ENCODE measurements around the gene RASGRF1.
A peak's percentile ranks its signal among the peaks of the same experiment; 100 is the strongest.

Gene RASGRF1

DNA sequence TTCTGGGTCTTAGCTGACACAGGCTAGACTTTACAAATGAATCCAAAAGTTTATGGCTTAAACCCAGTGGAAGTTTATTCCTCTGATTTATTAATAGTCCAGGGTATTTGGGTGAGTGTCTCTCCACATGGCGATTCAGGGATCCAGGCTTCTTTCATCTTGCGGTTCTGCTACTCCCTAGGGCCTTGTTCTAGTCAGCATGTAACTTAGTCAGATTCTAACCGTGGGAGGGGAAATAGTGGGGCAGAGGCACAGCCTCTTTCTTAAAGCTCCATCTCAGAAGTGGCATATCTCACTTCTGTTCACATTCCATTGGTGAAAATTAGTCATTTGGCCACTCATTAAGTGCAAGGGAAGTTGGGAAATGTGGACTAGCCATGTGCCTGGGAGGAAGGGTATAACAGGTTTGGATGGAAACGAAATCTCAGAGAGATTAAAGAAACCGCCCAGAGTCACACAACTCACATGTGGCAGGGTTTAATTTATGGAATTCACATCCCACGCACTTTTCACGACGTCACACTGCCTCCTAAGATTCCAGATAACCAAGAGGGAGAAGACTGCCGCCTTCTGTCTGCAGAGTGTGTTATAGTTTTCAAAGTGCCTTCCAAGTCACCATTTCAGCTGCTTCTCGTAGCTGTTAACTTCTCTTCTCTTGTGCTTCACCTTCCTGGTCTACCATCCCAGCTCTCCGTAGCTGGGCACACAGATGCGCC lies 11.4 kb upstream of the RASGRF1 start:
- no peak overlapping the region for H3K4me3 ChIP-seq (ENCODE audit: low read depth, low read length)
- no peak for DNase-seq (ENCODE audit: low read depth)
- TF ChIP-seq, protein P1, sequence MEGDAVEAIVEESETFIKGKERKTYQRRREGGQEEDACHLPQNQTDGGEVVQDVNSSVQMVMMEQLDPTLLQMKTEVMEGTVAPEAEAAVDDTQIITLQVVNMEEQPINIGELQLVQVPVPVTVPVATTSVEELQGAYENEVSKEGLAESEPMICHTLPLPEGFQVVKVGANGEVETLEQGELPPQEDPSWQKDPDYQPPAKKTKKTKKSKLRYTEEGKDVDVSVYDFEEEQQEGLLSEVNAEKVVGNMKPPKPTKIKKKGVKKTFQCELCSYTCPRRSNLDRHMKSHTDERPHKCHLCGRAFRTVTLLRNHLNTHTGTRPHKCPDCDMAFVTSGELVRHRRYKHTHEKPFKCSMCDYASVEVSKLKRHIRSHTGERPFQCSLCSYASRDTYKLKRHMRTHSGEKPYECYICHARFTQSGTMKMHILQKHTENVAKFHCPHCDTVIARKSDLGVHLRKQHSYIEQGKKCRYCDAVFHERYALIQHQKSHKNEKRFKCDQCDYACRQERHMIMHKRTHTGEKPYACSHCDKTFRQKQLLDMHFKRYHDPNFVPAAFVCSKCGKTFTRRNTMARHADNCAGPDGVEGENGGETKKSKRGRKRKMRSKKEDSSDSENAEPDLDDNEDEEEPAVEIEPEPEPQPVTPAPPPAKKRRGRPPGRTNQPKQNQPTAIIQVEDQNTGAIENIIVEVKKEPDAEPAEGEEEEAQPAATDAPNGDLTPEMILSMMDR (IDR thresholded peaks at IDR 0.05; ENCODE audit: insufficient read depth, low read depth, low read length, missing control alignments) = no peak

DNA sequence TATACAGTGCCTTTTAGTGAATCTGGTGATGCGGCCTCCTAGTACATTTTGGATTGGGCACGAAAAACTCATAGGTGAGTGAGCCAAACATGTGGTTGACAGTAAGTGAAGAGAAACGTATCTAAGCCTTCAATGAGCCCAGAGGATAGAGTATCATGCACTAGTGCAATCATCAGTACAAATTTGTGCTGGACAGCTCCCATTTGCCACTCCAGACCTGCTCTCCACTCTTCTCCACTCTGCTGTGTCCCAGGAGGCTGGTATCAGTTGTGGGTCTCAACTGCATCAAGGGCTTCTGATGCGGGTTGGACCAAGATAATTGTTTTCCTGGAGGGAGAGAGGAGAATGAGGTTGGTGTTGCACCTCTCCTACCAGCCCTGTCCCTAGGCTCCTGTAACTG lies 9.1 kb upstream of the RASGRF1 start:
- no peak overlapping the region for H3K4me3 ChIP-seq (ENCODE audit: low read depth, low read length)
- DNase-seq (ENCODE audit: low read depth) = no peak
- TF ChIP-seq, protein P1 (IDR thresholded peaks at IDR 0.05; ENCODE audit: insufficient read depth, low read depth, low read length, missing control alignments) = no peak

- no peak overlapping the region for H3K4me3 ChIP-seq (ENCODE audit: low read depth, low read length)
- no peak for DNase-seq (ENCODE audit: low read depth)
- TF ChIP-seq, protein P1 (IDR thresholded peaks at IDR 0.05; ENCODE audit: insufficient read depth, low read depth, low read length, missing control alignments) = no peak
These were observed 4.0 kb upstream of the RASGRF1 start for GRCh38 chr15:79094611-79095021.

DNA sequence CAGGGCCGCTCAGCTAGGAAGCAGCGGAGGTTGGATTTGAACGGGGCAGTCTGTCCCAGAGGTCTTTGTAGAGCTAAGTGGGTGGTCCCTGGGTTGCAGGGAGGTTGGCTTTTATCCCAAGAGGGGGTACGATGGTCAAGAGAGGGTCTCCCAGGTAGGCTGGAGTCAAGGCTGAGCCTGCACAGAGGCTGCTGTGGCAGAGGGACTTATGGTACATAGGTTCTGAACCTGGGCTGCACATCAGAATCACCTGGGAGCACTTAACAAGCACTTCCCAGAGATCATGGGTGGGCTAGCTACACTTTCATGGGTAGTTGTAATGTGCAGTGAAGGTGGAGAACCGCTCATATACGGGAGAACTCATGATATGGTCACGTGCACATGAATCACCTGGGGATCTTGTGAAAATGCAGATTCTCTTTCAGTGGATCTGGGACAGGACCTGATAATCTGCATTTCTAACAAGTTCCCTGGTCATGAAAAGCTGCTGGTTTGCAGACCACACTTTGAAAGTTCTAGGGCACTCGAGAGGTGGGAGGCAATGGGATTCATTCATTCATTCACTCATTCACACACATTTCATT lies 2.9 kb upstream of the RASGRF1 start:
- no peak for DNase-seq (ENCODE audit: low read depth)

GRCh38 chr15:79092382-79092781 lies 1.8 kb upstream of the RASGRF1 start:
- H3K4me3 ChIP-seq (ENCODE audit: low read depth, low read length) = no peak overlapping the region
- DNase-seq (ENCODE audit: low read depth) = no peak
- TF ChIP-seq, protein P1 (IDR thresholded peaks at IDR 0.05; ENCODE audit: insufficient read depth, low read depth, low read length, missing control alignments) = no peak

More for the DNA sequence above, 2.9 kb upstream of the RASGRF1 start:
- TF ChIP-seq, protein P1 (IDR thresholded peaks at IDR 0.05; ENCODE audit: insufficient read depth, low read depth, low read length, missing control alignments) = no peak
- no peak overlapping the region for H3K4me3 ChIP-seq (ENCODE audit: low read depth, low read length)

GRCh38 chr15:79091204-79091867 lies 756 bp upstream of the RASGRF1 start:
- TF ChIP-seq, protein P1 (IDR thresholded peaks at IDR 0.05; ENCODE audit: insufficient read depth, low read depth, low read length, missing control alignments) = no peak
- DNase-seq (ENCODE audit: low read depth) = peak; percentile 18
- H3K4me3 ChIP-seq (ENCODE audit: low read depth, low read length) = no peak overlapping the region
